ENCODE measurements around the gene KLHL42. TPM values are rescaled to one million over a fixed set of nuclear protein-coding genes. Genes with fewer than 3 reads are reported as not detected.

The KLHL42 gene
- total RNA-seq, 4 donors from 2014 or later, result 14.0 to 30.3 (median 25.0) TPM

GRCh38 chr12:27766587-27766986 is 13.4 kb upstream of the KLHL42 start:
- Histone ChIP-seq H3K27me3 (no peaks in the 10 kb centered on the region), H3K4me3 (no peak overlapping the region), H3K36me3 (no peaks in the 10 kb centered on the region), H3K4me1 (no peaks in the 10 kb centered on the region), H3K9me3 (no peaks in the 10 kb centered on the region), H3K27ac (no peak overlapping the region)
- WGBS, result 79% methylated on average over 3 of the region's 3 CpGs
- no peak for TF ChIP-seq EP300 (IDR thresholded peaks at IDR 0.05)
- TF ChIP-seq CTCF (IDR thresholded peaks at IDR 0.05), result no peak
- DNase-seq (ENCODE audit: low spot score in 2 of 2), result no peak

DNA sequence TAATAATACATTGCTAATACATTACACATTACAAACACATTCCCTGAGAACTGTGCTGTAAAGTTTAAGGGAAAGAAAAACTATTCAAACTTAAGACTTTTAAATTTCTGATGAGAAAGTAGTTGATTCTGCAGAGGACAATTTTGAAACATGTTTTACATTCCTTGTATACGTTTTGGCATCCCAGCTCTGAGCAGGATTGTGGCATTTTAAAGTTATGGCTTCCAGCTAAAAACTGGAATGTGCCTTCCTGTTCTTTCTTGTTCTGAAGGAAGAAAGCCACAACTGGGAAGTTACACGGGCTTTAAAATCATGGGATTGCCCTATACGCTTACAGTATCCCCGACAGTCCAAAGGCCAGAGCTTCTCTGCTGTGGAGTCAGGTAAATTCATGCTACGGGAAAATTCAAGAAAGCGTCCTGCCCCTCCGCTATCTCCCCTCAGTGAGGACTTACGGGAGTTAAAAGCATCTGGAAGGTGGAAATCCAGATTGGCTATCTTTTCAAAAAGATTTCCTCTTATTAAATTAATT is 10.8 kb upstream of the KLHL42 start:
- H3K36me3 ChIP-seq, result no peaks in the 10 kb centered on the region
- 51% methylated on average over 8 of the region's 8 CpGs for WGBS
- no peak for DNase-seq (ENCODE audit: low spot score in 2 of 2)
- H3K27me3 ChIP-seq, result no peaks in the 10 kb centered on the region
- H3K9me3 ChIP-seq, result no peaks in the 10 kb centered on the region
- no peak overlapping the region for H3K27ac ChIP-seq
- H3K4me3 ChIP-seq, result no peak overlapping the region
- TF ChIP-seq CTCF (IDR thresholded peaks at IDR 0.05), result no peak
- no peaks in the 10 kb centered on the region for H3K4me1 ChIP-seq

- Histone ChIP-seq H3K4me3 (no peak overlapping the region), H3K27ac (no peak overlapping the region), H3K27me3 (no peaks in the 10 kb centered on the region), H3K36me3 (no peaks in the 10 kb centered on the region), H3K9me3 (no peaks in the 10 kb centered on the region), H3K4me1 (no peaks in the 10 kb centered on the region)
- 89% methylated on average over 3 of the region's 3 CpGs for WGBS
- no peak for DNase-seq (ENCODE audit: low spot score in 2 of 2)
- TF ChIP-seq POLR2AphosphoS5 (IDR thresholded peaks at IDR 0.05), result no peak
- no peak for TF ChIP-seq POLR2A (IDR thresholded peaks at IDR 0.05)
- no peak for TF ChIP-seq CTCF (IDR thresholded peaks at IDR 0.05)
- no peak for TF ChIP-seq EP300 (IDR thresholded peaks at IDR 0.05)
Measured at GRCh38 chr12:27771481-27772327, 8.3 kb upstream of the KLHL42 start.

- H3K4me1 ChIP-seq, result no peaks in the 10 kb centered on the region
- H3K4me3 ChIP-seq, result no peak overlapping the region
- TF ChIP-seq POLR2AphosphoS5 (IDR thresholded peaks at IDR 0.05) (no peak), POLR2A (IDR thresholded peaks at IDR 0.05) (no peak), CTCF (IDR thresholded peaks at IDR 0.05) (no peak), EP300 (IDR thresholded peaks at IDR 0.05) (no peak)
- 36% methylated on average over 5 of the region's 5 CpGs for WGBS
- no peaks in the 10 kb centered on the region for H3K27me3 ChIP-seq
- H3K36me3 ChIP-seq, result no peaks in the 10 kb centered on the region
- H3K27ac ChIP-seq, result no peak overlapping the region
- no peak for DNase-seq (ENCODE audit: low spot score in 2 of 2)
- H3K9me3 ChIP-seq, result no peaks in the 10 kb centered on the region
Measured at GRCh38 chr12:27772328-27773049, 7.5 kb upstream of the KLHL42 start.

DNA sequence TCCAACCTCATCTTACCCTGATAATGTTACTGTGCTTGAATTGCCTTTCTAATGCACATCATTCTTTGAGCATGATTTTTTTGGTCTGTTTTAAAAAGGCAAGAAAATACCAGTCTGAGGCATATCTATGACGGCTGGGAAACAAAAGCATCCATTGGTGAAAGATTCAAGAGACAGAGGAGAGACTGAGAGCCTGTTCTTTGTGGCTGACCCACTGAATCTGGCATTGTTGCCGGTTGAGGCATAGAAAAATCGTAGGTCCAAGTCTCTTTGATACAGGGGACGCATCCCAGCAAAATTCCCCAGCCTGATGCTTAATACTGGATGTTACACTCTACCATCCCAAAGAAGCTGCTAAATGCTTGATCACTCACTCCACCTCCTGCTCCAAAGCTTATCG is 2.9 kb upstream of the KLHL42 start:
- H3K4me1 ChIP-seq, result peaks cover 24% of the 10 kb centered on the region
- H3K27ac ChIP-seq, result no peak overlapping the region
- WGBS, result 87% methylated on average over 5 of the region's 5 CpGs
- no peak for DNase-seq (ENCODE audit: low spot score in 2 of 2)
- no peaks in the 10 kb centered on the region for H3K27me3 ChIP-seq
- TF ChIP-seq POLR2A (IDR thresholded peaks at IDR 0.05) (no peak), POLR2AphosphoS5 (IDR thresholded peaks at IDR 0.05) (no peak), CTCF (IDR thresholded peaks at IDR 0.05) (no peak), EP300 (IDR thresholded peaks at IDR 0.05) (no peak)
- H3K9me3 ChIP-seq, result no peaks in the 10 kb centered on the region
- H3K36me3 ChIP-seq, result no peaks in the 10 kb centered on the region
- H3K4me3 ChIP-seq, result no peak overlapping the region
